Astrocyte (in vitro differentiated cells and primary cell): Measurements from ENCODE around the gene PTPRN2. TPM values are rescaled to one million over a fixed set of nuclear protein-coding genes. Genes with fewer than 3 reads are reported as not detected.

Experiments
- DNase-seq: peaks from one replicate; pipeline ENCODE4 v3.0.0-alpha.2; 2010; ENCODE audit warnings: low read depth
- FAIRE-seq: peaks from 2 replicates; lab custom pipeline; 2011; peaks lifted over from hg19 to GRCh38; lab: Jason Lieb, UNC
- H2AFZ ChIP-seq: 2 replicates; pipeline ENCODE4 v1.6.0; 2012; ENCODE audit warnings: low read depth, low read length, inconsistent platforms
- H3K27ac ChIP-seq: 2 replicates; pipeline ENCODE4 v1.5.1; 2011; ENCODE audit warnings: low read depth, low read length, inconsistent platforms
- H3K27me3 ChIP-seq: 2 replicates; pipeline ENCODE4 v1.6.0; 2011; ENCODE audit warnings: low read length, inconsistent platforms; ENCODE audit not compliant: insufficient read depth
- H3K36me3 ChIP-seq: 2 replicates; pipeline ENCODE4 v1.5.1; 2011; ENCODE audit warnings: low read length, inconsistent platforms; ENCODE audit not compliant: insufficient read depth
- H3K4me1 ChIP-seq: 2 replicates; pipeline ENCODE4 v1.5.1; 2011; ENCODE audit warnings: low read length, inconsistent platforms; ENCODE audit not compliant: insufficient read depth
- H3K4me2 ChIP-seq: 2 replicates; pipeline ENCODE4 v1.6.0; 2012; ENCODE audit warnings: low read length, inconsistent platforms
- H3K4me3 ChIP-seq: 2 replicates; pipeline ENCODE4 v1.5.1; 2011; ENCODE audit warnings: low read depth, mild to moderate bottlenecking, low read length, inconsistent platforms; ENCODE audit not compliant: insufficient read depth
- H3K79me2 ChIP-seq: 2 replicates; pipeline ENCODE4 v1.6.0; 2012; ENCODE audit warnings: mild to moderate bottlenecking, low read length, inconsistent platforms; ENCODE audit not compliant: insufficient read depth
- H3K9ac ChIP-seq: 2 replicates; pipeline ENCODE4 v1.6.0; 2012; ENCODE audit warnings: mild to moderate bottlenecking, low read length, inconsistent platforms
- H3K9me3 ChIP-seq: 2 replicates; pipeline ENCODE4 v1.5.1; 2012; ENCODE audit warnings: low read depth, mild to moderate bottlenecking, low read length, inconsistent platforms; ENCODE audit not compliant: insufficient read depth
- H4K20me1 ChIP-seq: 2 replicates; pipeline ENCODE4 v1.6.0; 2012; ENCODE audit warnings: low read length, inconsistent platforms; ENCODE audit not compliant: insufficient read depth
- H3K27ac Mint-ChIP-seq: one replicate; pipeline ENCODE4 v1.8.0; 2021; ENCODE audit warnings: mild to moderate bottlenecking, mixed read lengths; ENCODE audit not compliant: unreplicated experiment
- H3K27me3 Mint-ChIP-seq: one replicate; pipeline ENCODE4 v1.8.0; 2021; ENCODE audit warnings: low read depth, mixed read lengths; ENCODE audit not compliant: unreplicated experiment
- H3K36me3 Mint-ChIP-seq: one replicate; pipeline ENCODE4 v1.8.0; 2021; ENCODE audit warnings: low read depth, mixed read lengths; ENCODE audit not compliant: unreplicated experiment
- H3K4me1 Mint-ChIP-seq: one replicate; pipeline ENCODE4 v1.8.0; 2021; ENCODE audit warnings: low read depth, mixed read lengths; ENCODE audit not compliant: unreplicated experiment
- H3K4me3 Mint-ChIP-seq: one replicate; pipeline ENCODE4 v1.8.0; 2021; ENCODE audit warnings: mild to moderate bottlenecking, moderate library complexity, mixed read lengths; ENCODE audit not compliant: unreplicated experiment
- H3K9me3 Mint-ChIP-seq: one replicate; pipeline ENCODE4 v1.8.0; 2021; ENCODE audit warnings: mild to moderate bottlenecking, mixed read lengths; ENCODE audit not compliant: unreplicated experiment
- CTCF ChIP-seq: IDR thresholded peaks from 2 replicates; pipeline ENCODE4 v1.5.1; 2011; ENCODE audit warnings: low read depth, mild to moderate bottlenecking, inconsistent platforms, low read length, moderate library complexity; ENCODE audit not compliant: insufficient read depth
- EZH2 ChIP-seq: IDR thresholded peaks from 2 replicates; pipeline ENCODE4 v1.6.1; 2012; ENCODE audit warnings: mild to moderate bottlenecking, low read length, inconsistent platforms; ENCODE audit not compliant: insufficient read depth
- total RNA-seq: library from RNA; stranded (reverse); gene quantifications from 2 replicates; pipeline ENCODE4 v1.2.1, GENCODE V29; 2021

PTPRN2 gene
- total RNA-seq, 1 donor from 2014 or later: 0.09 TPM

- H3K27ac ChIP-seq: no peak overlapping the region
- DNase-seq: no peak
- no peaks in the 10 kb centered on the region for H3K4me1 ChIP-seq
- peak overlapping the region; percentile 63 for H3K4me2 ChIP-seq
- Mint-ChIP-seq H3K27me3 (no peaks in the 10 kb centered on the region), H3K9me3 (peaks cover 22% of the 10 kb centered on the region), H3K27ac (no peak overlapping the region), H3K4me1 (no peaks in the 10 kb centered on the region), H3K4me3 (no peak overlapping the region), H3K36me3 (no peaks in the 10 kb centered on the region)
- no peak for TF ChIP-seq CTCF
- no peak for TF ChIP-seq EZH2
- H2AFZ ChIP-seq: peak overlapping the region; percentile 63
- no peak for FAIRE-seq
- no peaks in the 10 kb centered on the region for H3K36me3 ChIP-seq
- no peaks in the 10 kb centered on the region for H3K79me2 ChIP-seq
- H3K27me3 ChIP-seq: peaks cover 3% of the 10 kb centered on the region
- no peak overlapping the region for H3K9ac ChIP-seq
- no peak overlapping the region for H3K4me3 ChIP-seq
- no peaks in the 10 kb centered on the region for H3K9me3 ChIP-seq
- H4K20me1 ChIP-seq: no peaks in the 10 kb centered on the region
Observed at GRCh38 chr7:158015403-158016179, 572.0 kb downstream of the PTPRN2 start.

GRCh38 chr7:158014976-158015375 is 572.6 kb downstream of the PTPRN2 start:
- Histone ChIP-seq H3K4me3 (no peak overlapping the region), H3K9me3 (no peaks in the 10 kb centered on the region)
- no peak overlapping the region for H3K4me3 Mint-ChIP-seq

More at GRCh38 chr7:158014976-158015375, 572.6 kb downstream of the PTPRN2 start:
- H3K4me1 Mint-ChIP-seq: no peaks in the 10 kb centered on the region
- Histone ChIP-seq H2AFZ (no peak overlapping the region), H3K27ac (no peak overlapping the region), H3K4me2 (no peak overlapping the region), H3K79me2 (no peaks in the 10 kb centered on the region), H3K27me3 (peaks cover 3% of the 10 kb centered on the region), H4K20me1 (no peaks in the 10 kb centered on the region), H3K4me1 (no peaks in the 10 kb centered on the region), H3K36me3 (no peaks in the 10 kb centered on the region), H3K9ac (no peak overlapping the region)
- FAIRE-seq (no peak), DNase-seq (no peak)
- H3K27me3 Mint-ChIP-seq: no peaks in the 10 kb centered on the region
- no peak overlapping the region for H3K27ac Mint-ChIP-seq
- TF ChIP-seq EZH2 (no peak), CTCF (no peak)
- H3K36me3 Mint-ChIP-seq: no peaks in the 10 kb centered on the region
- peaks cover 22% of the 10 kb centered on the region for H3K9me3 Mint-ChIP-seq
